SU-DHL-6 (cell line): ENCODE measurements around the gene SRPK3.

Experiments used
- H2AFZ ChIP-seq: fragments of 200-600 bp; sonication (generic); 2 replicates; pipeline ENCODE4 v1.6.1; 2014; ENCODE audit warnings: low read depth, mild to moderate bottlenecking, moderate library complexity, mixed read lengths, antibody characterized with exemption, low read length; ENCODE audit not compliant: severe bottlenecking
- H3F3A ChIP-seq: fragments of 200-600 bp; shearing (Covaris generic); 2 replicates; pipeline ENCODE4 v1.6.0; 2016; ENCODE audit warnings: antibody characterized with exemption, mild to moderate bottlenecking; ENCODE audit not compliant: insufficient read depth
- H3K27ac ChIP-seq: fragments of 200-600 bp; sonication (generic); 2 replicates; pipeline ENCODE4 v1.5.1; 2016; ENCODE audit warnings: low read depth, mild to moderate bottlenecking, low read length, moderate library complexity, mixed read lengths
- H3K27me3 ChIP-seq: fragments of 200-600 bp; sonication (generic), shearing (Covaris generic); 2 replicates; pipeline ENCODE4 v1.6.0; 2014; ENCODE audit warnings: mild to moderate bottlenecking, low read length
- H3K36me3 ChIP-seq: fragments of 200-600 bp; sonication (generic); 2 replicates; pipeline ENCODE4 v1.6.1; 2014; ENCODE audit warnings: mild to moderate bottlenecking, low read length, mixed read lengths
- H3K4me2 ChIP-seq: fragments of 300-600, 200-600 bp; shearing (Covaris generic), sonication (generic); 2 replicates; pipeline ENCODE4 v1.6.0; 2014; ENCODE audit warnings: low read length, low read depth, mild to moderate bottlenecking; ENCODE audit not compliant: poor library complexity, severe bottlenecking
- H3K4me3 ChIP-seq: fragments of 200-600 bp; sonication (generic); 2 replicates; pipeline ENCODE4 v1.5.1; 2014; ENCODE audit warnings: antibody characterized with exemption, low read length, mild to moderate bottlenecking, mixed read lengths; ENCODE audit not compliant: insufficient read depth, poor library complexity, severe bottlenecking
- H3K79me2 ChIP-seq: fragments of 200-600 bp; sonication (generic); 2 replicates; pipeline ENCODE4 v1.6.1; 2014; ENCODE audit warnings: mild to moderate bottlenecking, low read length, moderate library complexity; ENCODE audit not compliant: insufficient read depth
- H3K9ac ChIP-seq: fragments of 200-600 bp; sonication (generic); 2 replicates; pipeline ENCODE4 v1.7.0; 2014; ENCODE audit warnings: mild to moderate bottlenecking, low read length
- H3K9me2 ChIP-seq: fragments of 200-600 bp; sonication (generic); replicated peaks from 2 replicates; pipeline ENCODE4 v1.6.1; 2014; ENCODE audit warnings: low read length; ENCODE audit not compliant: insufficient read depth
- H3K9me3 ChIP-seq: fragments of 200-600 bp; sonication (generic); 2 replicates; pipeline ENCODE4 v1.6.1; 2014; ENCODE audit warnings: low read length, mixed read lengths; ENCODE audit not compliant: insufficient read depth
- H4K20me1 ChIP-seq: fragments of 200-600 bp; sonication (generic); 2 replicates; pipeline ENCODE4 v1.6.1; 2014; ENCODE audit warnings: low read depth, mild to moderate bottlenecking, antibody characterized with exemption, low read length, moderate library complexity, mixed read lengths
- CTCF ChIP-seq: fragments of 200-600 bp; sonication (generic); IDR thresholded peaks from one replicate; pipeline ENCODE4 v1.5.1; 2017; ENCODE audit warnings: antibody characterized with exemption, mild to moderate bottlenecking, low read length, moderate library complexity; ENCODE audit not compliant: insufficient read depth, poor library complexity, severe bottlenecking
- EZH2phosphoT487 ChIP-seq: fragments of 200-600 bp; sonication (generic), shearing (Covaris generic); conservative IDR thresholded peaks from 2 replicates; pipeline ENCODE4 v1.6.1; 2018; ENCODE audit warnings: mild to moderate bottlenecking, antibody characterized with exemption, low read length, moderate library complexity, mixed read lengths

SRPK3 gene

GRCh38 chrX:153831429-153832150, 50.7 kb downstream of the SRPK3 start:
- Histone ChIP-seq H3K9me2 (no peaks in the 10 kb centered on the region), H3K9me3 (no peaks in the 10 kb centered on the region), H3K79me2 (no peaks in the 10 kb centered on the region), H3K36me3 (no peaks in the 10 kb centered on the region), H3K27ac (no peak overlapping the region), H3K9ac (no peak overlapping the region), H3K4me2 (no peak overlapping the region), H3K27me3 (no peaks in the 10 kb centered on the region), H2AFZ (no peak overlapping the region), H3K4me3 (no peak overlapping the region), H3F3A (no peaks in the 10 kb centered on the region), H4K20me1 (no peaks in the 10 kb centered on the region)
- TF ChIP-seq CTCF (no peak), EZH2phosphoT487 (no peak)

GRCh38 chrX:153832728-153833127, 51.9 kb downstream of the SRPK3 start:
- no peak overlapping the region for H3K4me3 ChIP-seq
- no peak overlapping the region for H3K4me2 ChIP-seq
- no peaks in the 10 kb centered on the region for H3F3A ChIP-seq
- no peaks in the 10 kb centered on the region for H3K79me2 ChIP-seq
- H3K9me2 ChIP-seq, result no peaks in the 10 kb centered on the region
- H3K36me3 ChIP-seq, result no peaks in the 10 kb centered on the region
- H3K9me3 ChIP-seq, result no peaks in the 10 kb centered on the region
- no peak for TF ChIP-seq CTCF
- TF ChIP-seq EZH2phosphoT487, result no peak
- H4K20me1 ChIP-seq, result no peaks in the 10 kb centered on the region
- H3K27me3 ChIP-seq, result no peaks in the 10 kb centered on the region
- no peak overlapping the region for H3K9ac ChIP-seq
- no peak overlapping the region for H2AFZ ChIP-seq
- no peak overlapping the region for H3K27ac ChIP-seq
